Measurements from ENCODE around the gene IFI44L.

IFI44L gene

DNA sequence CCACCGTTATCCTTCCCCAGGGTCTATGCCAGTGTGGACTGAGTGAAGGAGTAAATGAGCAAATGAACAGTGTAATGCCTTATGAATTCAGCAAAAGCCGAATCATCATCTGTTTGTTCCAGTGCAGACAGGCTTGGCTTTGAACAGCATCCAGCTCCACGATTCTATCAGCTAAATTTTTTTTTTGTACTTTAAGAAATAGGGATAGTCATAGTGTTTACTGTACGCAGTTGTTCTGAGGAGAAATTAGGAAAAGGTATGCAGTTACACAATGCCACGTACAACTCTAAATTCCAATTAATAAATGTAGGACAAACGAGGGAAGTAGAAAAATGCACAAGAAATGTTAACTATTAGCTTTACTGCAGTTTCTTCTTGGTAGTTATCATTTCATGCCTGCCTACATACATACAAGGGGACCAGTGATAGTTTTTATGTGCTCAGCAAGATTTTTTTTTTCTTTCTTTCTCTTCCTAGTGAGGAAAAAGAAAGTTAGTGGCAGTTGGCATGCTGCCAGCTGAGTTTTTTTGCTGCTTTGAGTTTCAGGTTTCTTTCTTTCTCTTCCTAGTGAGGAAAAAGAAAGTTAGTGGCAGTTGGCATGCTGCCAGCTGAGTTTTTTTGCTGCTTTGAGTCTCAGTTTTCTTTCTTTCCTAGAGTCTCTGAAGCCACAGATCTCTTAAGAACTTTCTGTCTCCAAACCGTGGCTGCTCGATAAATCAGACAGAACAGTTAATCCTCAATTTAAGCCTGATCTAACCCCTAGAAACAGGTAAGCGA lies at the start of gene IFI44L:
Gene IFI44L, plus strand, starts transcription at position 646 of the 777 bp plus-strand sequence. CDS start 7,468 bp downstream, outside the sequence.
- peak; percentile 10 for DNase-seq (ENCODE audit: low spot score)

DNA sequence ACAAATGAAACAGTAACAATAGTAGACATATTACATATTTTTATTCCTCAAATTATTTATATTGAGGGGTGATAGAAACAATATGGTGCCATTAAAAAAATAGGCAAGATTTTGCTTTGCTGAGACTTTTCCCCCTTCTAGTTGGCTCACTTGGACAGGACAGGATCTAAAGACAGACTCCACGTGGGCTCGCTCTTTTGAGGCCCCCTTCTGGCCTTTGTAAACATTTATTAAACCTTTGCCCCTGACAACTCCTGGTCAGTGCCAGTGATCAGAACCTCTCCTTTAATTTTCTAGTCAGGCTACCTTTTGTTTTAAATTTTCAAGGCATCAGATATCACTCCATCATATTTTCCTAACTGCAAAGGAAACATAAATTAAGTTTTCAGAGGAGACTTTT lies 49.7 kb upstream of the IFI44L start:
- no peak for DNase-seq (ENCODE audit: low spot score)

DNA sequence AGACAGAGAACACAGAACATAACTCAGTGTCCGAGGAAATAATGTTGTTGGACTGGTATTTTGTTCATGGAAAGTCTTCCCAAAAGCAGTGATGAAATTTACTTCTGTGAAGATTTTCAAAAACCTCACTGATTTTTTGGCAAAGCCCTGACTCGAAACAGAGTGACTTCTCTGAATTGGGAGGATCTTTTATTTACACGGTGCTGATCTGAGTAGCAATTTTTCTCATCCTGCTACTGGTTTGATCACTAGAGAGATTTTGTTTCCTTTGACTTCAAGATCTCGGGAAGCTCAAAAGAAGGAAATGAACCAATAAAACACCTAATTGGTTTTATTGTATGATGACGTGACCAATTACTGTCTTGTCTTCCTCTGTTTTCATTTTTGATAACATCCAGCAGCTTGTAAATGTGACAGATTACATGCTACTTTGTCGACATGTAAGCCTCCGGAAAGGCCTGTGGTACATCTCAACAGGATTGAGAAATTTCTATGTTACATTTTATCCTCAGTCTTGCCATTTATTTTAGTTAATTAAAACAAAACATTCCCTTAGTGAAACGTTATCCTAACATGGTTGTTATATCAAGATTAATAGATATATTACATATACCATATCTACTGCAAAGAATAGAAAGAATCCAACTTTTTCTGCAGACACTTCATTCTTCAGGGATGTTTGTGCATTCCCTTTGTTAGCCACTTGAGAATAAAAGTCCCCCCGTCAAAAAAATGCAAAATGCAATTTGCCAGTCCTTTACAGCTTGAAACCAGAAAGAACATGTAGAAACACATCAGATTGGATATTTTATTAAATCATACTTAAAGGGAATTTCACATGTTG lies 42.8 kb upstream of the IFI44L start:
- no peak for DNase-seq (ENCODE audit: low spot score)

DNA sequence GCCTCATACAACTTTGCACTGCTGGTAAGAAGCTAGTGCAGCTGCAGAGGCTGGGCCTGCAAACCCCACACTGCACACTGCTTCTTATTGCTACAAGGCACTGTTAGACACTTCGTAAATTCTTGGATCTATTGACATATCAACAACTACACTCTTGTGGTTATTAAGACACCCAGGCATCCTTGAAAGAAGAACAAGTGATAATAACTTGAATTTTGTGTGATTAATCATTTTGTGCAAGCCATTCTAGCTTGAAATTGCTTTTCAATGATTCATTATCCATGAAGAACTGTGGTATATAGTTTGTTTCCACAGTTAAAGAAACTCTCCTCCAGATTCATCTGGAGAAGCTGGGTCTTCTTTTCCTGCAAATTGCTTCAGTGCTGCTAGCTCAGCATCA lies 33.7 kb upstream of the IFI44L start:
- DNase-seq (ENCODE audit: low spot score): peak; percentile 8

DNA sequence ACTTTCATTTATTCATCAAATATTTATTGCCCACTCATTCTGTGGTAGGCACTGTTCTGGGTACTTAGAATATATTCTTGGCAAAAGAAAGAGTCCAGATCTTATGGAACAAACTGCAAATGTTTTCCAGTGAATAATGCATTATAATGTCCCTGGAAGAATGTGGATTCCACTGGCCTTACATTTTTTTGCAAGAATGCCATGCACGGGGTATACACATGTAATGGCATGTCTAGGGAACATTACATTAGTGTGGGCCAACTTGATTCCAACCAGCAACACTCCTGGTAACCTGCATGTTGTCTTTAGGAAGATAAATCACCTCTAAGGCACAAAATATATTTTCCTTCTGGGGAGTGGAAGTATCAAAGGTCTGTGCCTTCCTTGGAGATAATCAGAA lies 33.0 kb upstream of the IFI44L start:
- DNase-seq (ENCODE audit: low spot score): no peak

DNA sequence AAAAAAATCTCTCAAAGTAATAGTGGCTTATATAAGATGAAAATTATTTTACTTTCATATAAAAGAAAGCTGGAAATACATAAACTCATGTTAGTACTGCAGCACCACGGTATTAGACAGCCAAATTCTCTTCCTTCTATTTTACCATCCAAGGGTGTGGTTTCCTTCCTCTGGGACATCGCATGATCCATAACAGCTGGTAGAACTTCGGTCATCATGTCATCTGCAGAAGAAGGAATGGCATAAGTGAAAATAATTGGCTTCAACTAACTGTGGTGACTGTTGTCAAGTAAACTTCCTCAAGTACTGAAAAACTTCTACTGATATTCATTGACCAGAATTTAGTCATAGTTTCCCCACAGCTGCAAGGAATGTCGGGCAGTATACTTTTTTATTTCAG lies 28.3 kb upstream of the IFI44L start:
- no peak for DNase-seq (ENCODE audit: low spot score)

DNA sequence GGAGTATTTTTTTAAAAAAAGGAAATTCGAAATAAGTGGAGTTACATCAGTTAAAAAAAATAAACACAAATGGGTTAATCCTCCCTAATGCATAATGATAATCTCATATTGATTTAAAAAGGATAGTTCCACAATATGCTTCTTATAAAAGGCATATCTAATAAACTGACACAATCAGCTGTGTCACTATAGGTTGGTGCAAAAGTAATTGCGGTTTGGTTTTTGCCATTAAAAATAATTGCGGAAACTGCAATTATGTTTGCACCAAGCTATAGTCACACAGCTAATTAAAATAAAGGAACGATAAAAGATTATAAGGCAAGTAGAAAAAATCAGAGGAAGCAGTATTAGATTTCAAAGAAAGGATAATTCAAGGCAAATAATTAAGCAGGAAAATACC lies 21.0 kb upstream of the IFI44L start:
- DNase-seq (ENCODE audit: low spot score): no peak

DNA sequence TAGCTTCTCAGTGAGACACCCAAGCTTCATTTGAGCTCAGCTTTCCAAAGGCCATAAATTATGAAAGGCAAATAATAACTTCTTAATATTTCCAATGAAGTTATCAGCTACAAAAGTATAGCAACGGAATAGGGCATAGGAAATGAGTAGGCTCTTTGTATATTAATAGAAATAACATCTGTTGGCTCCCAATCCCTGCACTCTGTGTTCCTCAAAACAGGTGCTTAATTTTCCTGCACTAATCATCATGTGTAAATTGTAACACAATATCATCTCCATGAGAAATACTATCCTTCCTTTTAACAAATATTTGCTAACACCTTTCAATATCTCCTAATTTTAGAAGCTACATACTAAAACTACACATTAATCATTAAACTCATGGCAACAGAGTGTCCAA lies 19.2 kb upstream of the IFI44L start:
- no peak for DNase-seq (ENCODE audit: low spot score)

DNA sequence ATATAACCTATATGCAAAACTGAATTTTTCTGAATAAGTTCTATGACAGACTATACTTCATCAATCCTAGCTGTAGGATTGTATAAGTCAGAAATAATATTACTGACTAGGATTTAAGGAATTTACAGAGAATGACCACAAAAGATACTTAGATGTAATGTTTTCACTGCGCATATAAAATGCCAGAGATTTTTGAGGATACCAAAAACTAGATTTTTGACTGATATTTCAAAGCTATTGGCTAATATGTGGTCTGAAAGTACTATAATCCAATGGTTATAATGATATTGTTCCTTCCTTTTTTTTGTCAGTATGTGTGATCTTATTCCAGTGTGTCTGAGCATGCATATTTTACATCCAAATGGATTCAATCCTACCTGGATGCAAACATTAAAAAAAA lies 17.0 kb upstream of the IFI44L start:
- no peak for DNase-seq (ENCODE audit: low spot score)

DNA sequence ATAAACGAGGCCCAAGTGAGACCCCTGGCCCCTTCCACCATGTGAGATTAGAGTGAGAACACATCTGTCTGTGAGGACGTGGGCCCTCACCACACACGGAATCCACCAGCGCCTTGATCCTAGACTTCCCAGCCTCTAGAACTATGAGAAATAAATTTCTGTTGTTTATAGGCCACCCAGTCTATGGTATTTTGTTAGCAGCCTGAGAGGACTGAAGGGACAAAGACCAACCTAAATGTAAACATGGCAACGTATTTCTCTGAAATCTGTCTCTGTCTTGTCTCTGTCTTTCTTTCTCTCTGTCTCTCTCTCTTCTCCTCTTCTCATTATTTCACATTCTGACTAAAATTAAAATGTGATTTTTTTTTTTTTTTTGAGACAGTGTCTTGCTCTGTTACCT lies 15.6 kb upstream of the IFI44L start:
- no peak for DNase-seq (ENCODE audit: low spot score)

DNA sequence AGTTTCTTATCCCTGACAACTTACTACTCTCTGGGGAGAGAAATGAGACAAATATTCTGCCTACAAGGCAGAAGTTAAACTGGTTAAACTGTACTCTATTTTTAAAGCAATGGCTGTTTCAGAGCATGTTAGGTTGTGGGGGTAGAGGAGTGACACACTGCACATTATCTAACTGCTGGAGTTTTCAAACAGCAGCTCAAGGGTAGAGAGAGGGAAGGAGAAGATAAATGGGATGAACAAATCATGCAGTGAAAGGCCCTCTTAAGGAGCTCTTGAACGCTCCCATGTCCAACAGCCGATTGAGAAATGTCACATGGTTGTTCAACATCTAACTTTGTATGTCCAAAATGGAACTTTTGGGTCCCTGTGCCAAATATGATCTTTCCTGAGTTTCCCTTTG lies 14.0 kb upstream of the IFI44L start:
- no peak for DNase-seq (ENCODE audit: low spot score)

DNA sequence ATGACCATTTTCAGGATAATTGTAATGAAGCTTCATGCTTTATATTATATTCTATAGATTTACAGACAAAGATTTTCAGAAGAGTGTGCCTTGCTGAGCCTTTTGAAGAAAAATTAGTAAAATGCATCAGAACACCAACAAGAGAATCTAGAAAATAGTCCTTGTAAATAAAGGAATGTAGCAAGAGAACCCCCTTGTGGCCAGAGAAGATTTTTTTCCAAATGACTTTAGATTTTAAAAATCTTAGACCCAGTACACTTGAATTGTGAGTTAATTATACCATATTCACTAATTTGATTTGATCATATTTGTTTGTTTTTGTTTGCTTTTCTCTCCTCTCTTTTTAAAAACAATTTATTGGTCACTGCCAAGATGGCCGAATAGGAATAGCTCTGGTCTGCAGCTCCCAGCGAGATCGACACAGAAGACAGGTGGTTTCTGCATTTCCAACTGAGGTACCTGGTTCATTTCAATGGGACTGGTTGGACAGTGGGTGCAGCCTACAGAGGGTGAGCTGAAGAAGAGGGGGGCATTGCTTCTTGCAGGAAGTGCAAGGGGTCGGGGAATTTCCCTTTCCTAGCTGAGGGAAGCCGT lies 12.8 kb upstream of the IFI44L start:
- DNase-seq (ENCODE audit: low spot score): peak; percentile 15

DNA sequence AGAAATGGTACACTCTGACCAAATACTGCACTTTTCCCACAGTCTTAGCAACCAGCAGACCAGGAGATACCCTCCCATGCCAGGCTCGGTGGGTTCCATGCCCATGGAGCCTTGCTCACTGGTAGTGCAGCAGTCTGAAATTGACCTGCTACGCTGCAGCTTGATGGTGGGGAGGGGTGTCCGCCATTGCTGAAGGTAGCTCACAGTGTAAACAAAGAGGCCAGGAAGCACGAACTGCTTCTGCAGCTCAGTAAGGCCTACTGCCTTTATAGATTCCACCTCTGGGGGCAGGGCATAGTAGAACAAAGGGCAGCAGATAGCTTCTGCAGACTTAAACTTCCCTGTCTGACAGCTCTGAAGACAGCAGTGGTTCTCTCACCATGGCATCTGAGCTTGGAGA lies 12.3 kb upstream of the IFI44L start:
- DNase-seq (ENCODE audit: low spot score): no peak

DNA sequence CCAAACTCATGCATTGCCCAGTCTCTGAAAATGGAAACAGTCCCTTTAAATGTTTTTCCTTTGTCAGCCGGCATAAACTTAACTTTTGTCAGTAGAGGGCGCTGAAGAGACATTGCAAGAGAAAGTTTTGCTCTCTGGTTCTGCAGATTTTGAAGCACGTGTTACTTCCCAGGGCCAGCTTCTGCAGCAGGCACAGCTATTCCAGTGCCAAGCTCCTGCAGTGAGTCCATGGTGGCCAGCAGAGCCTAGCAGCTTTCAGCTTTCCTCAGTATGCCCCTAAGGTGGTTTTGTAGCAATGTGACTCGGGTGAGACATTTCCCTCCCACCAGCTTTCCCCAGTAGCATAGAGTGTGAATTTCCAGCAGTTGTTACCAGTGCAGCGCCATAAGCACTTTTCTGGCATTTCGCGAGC lies 2.6 kb upstream of the IFI44L start:
- peak; percentile 63 for DNase-seq (ENCODE audit: low spot score)

DNA sequence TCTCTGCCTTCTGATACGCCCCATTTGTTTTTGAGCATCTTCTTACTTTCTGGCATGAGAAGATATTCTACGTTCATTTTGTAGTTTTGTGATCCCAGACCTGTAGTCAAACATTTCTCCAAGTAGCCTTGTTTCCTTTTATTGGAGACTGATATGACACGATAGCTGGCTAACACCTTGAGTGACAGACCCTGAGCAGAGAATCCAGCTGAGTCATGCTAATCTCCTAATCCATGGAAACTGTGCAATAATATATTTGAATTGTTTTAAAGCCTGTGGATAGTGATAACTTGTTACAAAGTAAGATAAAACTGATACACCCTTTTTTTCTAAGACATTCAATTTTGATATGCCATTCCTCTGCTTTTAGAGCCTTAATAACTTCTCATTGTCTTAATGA lies 1.2 kb upstream of the IFI44L start:
- no peak for DNase-seq (ENCODE audit: low spot score)

DNA sequence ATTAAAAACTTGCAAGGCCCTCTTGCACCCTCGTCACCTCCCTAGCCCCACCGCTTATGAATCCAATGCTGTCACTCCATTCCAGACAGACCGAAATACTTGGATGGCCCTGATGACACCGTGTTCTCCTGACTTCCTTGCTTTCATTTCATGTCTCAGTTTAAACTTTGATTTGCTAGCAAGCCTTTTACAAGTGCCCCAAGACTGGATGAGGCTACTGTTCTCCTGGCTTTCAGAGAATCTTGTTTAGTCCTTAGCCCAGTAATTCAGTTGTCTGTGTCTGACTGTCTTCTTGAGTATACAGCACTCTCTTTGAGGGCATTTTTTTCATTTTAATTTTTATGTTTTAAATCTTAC lies 824 bp upstream of the IFI44L start:
- no peak for DNase-seq (ENCODE audit: low spot score)

DNA sequence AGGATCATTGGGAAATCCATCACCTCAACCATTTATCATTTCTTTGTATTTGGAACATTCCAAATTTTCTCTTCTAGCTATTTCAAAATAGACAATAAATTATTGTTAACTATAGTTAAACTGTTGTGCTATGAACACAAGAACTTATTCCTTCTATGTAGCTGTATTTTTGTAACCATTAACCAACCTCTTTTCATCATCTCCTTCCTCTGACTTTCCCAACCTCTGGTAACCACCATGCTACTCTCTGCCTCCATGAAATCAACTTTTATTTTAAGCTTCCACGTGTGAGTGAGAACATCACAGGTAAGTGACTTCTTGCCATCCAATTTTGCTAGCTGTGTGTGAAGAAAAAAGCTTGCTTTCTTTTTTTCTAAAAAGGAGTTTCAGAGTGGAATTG lies 418 bp downstream of the IFI44L start:
- no peak for DNase-seq (ENCODE audit: low spot score)

DNA sequence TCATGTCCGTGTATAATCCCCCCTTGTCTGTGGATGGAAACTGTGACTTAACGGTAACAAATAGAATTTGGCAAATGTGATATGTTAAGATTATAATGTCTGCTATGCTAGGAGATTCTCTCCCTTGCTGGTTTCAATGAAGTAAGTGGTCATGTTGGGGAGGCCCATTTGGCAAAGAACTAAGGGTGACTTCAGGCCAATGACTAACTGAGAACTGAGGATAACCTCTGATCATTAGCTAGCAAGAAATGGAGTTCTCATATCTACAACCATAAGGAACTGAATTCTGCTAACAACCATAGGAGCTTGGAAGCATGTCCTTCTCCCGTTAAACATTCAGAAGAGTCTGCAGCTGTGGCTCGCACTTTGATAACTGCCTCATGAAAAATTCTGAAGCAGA lies 2.3 kb downstream of the IFI44L start:
- no peak for DNase-seq (ENCODE audit: low spot score)

DNA sequence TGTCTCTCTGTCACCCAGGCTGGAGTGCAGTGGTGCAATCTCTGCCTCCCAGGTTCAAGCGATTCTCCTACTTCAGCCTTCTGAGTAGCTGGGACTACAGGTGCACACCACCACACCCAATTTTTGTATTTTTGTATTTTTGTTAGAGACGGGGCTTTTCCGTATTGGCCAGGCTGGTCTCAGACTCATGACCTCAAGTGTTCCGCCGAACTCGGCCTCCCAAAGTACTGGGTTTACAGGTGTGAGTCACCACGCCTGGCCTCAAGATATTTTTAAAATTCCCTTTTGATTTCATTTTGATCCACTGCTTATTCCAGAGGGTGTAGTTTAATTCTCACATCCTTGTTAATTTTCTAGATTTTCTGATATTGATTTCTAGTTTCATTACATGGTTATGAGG lies 3.8 kb downstream of the IFI44L start:
- no peak for DNase-seq (ENCODE audit: low spot score)

DNA sequence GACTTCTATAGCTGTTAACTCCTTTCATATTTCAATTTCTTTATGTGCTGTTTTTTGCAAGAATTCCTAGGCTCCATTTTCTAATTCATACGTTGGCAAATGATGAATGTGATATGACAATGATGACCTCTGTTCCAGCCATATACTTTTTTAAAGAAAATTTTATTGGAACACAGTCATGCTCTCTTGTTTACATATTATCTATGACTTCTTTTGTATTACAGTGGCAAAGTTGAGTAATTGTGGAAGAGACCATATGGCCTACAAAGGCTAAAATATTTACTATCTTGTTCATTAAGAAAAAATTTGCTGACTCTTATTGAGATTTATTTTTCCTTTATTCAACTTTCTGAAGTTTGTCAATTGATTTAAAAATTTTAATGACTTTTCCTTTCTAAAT lies 7.1 kb downstream of the IFI44L start:
- no peak for DNase-seq (ENCODE audit: low spot score)

DNA sequence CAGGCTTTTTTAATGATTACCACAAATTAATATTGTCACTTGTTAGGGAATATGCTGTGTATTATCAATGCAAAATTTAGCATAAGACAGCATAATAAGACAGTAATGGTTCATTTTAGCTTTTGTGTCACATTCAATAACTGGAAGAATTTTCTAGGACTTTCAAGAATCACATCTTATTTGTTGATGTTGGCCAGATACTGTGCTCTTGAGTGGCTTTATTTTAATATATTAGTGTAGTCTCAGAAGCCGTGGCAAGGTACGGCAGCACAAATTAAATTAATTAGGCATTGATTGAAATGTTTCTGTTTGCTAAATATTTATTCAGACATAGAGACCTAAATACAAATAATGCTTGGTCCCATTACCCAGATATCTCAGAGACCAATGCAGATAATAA lies 10.4 kb downstream of the IFI44L start:
- DNase-seq (ENCODE audit: low spot score): no peak

DNA sequence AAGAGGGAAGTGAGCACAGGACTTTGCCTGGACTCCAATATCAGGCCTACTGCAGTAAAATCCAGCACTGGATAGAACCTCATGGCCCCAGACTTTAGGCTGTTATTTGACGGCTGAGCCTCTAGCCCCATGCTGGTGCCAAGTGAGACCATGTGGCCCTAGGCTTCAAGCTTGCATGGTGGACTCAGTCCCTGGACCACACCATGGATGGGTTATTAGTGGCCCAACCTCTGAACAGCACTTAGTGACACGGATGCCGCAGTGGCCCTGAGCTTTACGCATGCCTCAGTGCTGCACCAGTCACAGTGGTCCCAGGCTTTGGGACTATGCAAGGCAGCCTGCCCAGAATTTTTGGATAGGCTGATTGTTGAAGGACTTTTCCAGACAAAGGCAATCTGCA lies 13.0 kb downstream of the IFI44L start:
- DNase-seq (ENCODE audit: low spot score): no peak

DNA sequence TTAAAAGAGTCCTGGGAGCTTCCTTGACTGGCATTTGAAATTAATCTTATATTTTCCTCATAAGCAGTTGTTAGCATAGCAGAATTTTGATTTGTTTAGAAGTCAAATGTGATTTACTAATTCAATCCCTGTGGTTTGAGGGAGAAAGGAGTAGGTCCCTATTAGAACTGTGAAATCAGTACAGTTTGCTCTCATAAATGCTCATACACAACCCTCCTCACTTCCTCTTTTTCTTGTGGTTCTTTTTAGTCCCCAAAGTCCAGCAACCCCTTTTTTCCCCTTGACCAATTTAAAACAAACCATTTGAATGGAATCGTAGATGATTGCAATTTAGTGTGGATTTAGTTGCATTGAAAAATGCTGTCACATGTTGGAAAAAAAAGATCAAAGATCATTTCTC lies 20.2 kb downstream of the IFI44L start:
- DNase-seq (ENCODE audit: low spot score): no peak

Data from AG08396 (cell line).